ENCODE measurements around the gene ELL.

DNA sequence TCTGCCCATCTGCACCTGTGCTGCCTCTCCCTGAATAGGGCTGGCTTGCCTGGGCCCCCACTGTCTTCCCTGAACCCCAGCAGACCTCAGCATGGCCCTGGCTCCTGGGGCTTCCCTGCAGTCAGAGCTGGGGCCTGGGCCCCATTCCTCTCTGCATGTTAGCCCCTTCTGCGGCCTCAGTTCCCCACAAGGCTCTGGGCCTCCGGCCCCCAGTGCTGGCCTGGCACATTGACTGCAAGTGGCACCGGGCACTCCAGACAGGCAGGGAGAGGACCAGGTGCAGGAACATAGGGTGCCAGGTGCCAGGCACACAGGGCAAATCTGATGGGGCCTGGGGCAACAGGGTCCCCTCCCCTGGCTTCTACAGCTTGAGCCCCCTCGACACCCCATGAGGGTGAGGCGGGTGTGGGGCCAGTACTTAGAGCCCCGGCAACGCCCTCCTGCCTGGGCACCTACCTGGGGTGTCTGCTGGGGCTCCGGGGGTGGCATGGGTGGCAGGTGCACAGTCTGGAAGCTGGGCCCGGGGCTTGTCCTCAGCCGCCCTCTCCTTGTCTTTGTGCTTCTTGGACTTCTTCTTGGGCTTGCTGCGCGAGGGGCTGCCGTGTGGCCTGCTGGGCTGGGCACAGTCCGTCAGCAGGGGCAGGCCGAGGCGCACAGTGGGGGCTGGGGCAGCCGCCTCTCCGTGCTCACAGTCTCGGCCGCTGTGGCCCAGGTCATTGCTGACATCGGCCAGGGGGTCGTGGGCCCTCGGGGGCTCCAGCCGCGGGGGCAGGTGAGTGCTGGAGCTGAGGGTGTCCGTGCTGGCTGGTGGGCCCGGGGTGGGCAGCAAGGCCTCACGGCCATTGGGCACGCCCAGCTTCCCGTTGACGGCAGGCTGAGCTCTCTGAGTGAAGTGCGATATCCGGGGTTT, 71.6 kb downstream of the ELL start:
- TF ChIP-seq TCF4 (CRISPR knock-in tag; IDR thresholded peaks at IDR 0.05; ENCODE audit: borderline replicate concordance) = no peak
- no peak for TF ChIP-seq OSR1 (CRISPR knock-in tag; IDR thresholded peaks at IDR 0.05)
- no peak for TF ChIP-seq ZFP30 (CRISPR knock-in tag; IDR thresholded peaks at IDR 0.05)
- no peak for TF ChIP-seq ZC3H10 (CRISPR knock-in tag; IDR thresholded peaks at IDR 0.05)
- TF ChIP-seq, protein P1, sequence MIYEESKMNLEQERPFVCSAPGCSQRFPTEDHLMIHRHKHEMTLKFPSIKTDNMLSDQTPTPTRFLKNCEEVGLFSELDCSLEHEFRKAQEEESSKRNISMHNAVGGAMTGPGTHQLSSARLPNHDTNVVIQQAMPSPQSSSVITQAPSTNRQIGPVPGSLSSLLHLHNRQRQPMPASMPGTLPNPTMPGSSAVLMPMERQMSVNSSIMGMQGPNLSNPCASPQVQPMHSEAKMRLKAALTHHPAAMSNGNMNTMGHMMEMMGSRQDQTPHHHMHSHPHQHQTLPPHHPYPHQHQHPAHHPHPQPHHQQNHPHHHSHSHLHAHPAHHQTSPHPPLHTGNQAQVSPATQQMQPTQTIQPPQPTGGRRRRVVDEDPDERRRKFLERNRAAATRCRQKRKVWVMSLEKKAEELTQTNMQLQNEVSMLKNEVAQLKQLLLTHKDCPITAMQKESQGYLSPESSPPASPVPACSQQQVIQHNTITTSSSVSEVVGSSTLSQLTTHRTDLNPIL (CRISPR knock-in tag; IDR thresholded peaks at IDR 0.05; ENCODE audit: low read depth) = no peak
- no peak for TF ChIP-seq ISL1 (CRISPR knock-in tag; IDR thresholded peaks at IDR 0.05)
- no peak for TF ChIP-seq RARB (CRISPR knock-in tag; IDR thresholded peaks at IDR 0.05)
- TF ChIP-seq CSDC2 (CRISPR knock-in tag; IDR thresholded peaks at IDR 0.05) = no peak
- TF ChIP-seq, protein P2, sequence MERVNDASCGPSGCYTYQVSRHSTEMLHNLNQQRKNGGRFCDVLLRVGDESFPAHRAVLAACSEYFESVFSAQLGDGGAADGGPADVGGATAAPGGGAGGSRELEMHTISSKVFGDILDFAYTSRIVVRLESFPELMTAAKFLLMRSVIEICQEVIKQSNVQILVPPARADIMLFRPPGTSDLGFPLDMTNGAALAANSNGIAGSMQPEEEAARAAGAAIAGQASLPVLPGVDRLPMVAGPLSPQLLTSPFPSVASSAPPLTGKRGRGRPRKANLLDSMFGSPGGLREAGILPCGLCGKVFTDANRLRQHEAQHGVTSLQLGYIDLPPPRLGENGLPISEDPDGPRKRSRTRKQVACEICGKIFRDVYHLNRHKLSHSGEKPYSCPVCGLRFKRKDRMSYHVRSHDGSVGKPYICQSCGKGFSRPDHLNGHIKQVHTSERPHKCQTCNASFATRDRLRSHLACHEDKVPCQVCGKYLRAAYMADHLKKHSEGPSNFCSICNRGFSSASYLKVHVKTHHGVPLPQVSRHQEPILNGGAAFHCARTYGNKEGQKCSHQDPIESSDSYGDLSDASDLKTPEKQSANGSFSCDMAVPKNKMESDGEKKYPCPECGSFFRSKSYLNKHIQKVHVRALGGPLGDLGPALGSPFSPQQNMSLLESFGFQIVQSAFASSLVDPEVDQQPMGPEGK (CRISPR knock-in tag; IDR thresholded peaks at IDR 0.05; ENCODE audit: borderline replicate concordance) = no peak
- TF ChIP-seq GLIS3 (CRISPR knock-in tag; IDR thresholded peaks at IDR 0.05) = no peak
- TF ChIP-seq ARNTL (CRISPR knock-in tag; IDR thresholded peaks at IDR 0.05; ENCODE audit: borderline replicate concordance, low read depth) = no peak
- TF ChIP-seq ZNF8 (CRISPR knock-in tag; IDR thresholded peaks at IDR 0.05) = no peak
- TF ChIP-seq PPARA (CRISPR knock-in tag; IDR thresholded peaks at IDR 0.05; ENCODE audit: borderline replicate concordance) = no peak

Data from SK-N-SH treated with all-trans-retinoic acid at 6 μM for 48 hours (cell line).